ENCODE measurements around the gene TSPAN5. TPM values are rescaled to one million over a fixed set of nuclear protein-coding genes. Genes with fewer than 3 reads are reported as not detected.

Gene TSPAN5
- polyA plus RNA-seq, 1 donor from 2014 or later, result 18.8 TPM

DNA sequence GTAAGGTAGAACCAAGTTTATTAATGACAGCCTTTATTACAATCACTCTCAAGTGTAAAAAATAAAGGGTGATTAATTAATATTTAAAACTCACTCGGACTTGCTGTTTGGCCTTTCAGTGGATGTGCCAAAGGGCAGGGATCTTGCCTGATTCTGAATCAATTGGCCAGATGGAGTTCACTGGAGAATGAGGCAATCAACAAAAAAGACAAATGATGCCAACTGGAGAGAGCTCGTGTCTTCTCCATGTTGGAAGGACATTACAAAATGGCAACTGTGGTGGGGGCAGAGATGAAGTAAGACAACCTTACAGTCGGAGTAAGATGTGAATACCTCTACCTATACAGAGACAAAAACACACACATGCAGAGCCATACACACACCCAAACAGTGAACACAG is 188.0 kb downstream of the TSPAN5 start:
- Histone ChIP-seq H3K36me3 (ENCODE audit: insufficient read depth, low read length) (no peaks in the 10 kb centered on the region), H4K20me1 (ENCODE audit: insufficient read depth) (no peaks in the 10 kb centered on the region), H3K79me2 (replicated peaks; ENCODE audit: insufficient read depth, low read length) (no peaks in the 10 kb centered on the region), H3K27me3 (ENCODE audit: insufficient read depth, low read depth, low read length) (no peaks in the 10 kb centered on the region), H3K9me3 (ENCODE audit: low read length) (no peaks in the 10 kb centered on the region), H2AFZ (ENCODE audit: low read depth, low read length) (no peak overlapping the region), H3K9ac (ENCODE audit: low read length) (no peak overlapping the region), H3K9me2 (ENCODE audit: insufficient read depth, low read length) (no peaks in the 10 kb centered on the region), H3K4me3 (ENCODE audit: low read length) (no peak overlapping the region), H3K4me2 (ENCODE audit: low read length) (no peak overlapping the region), H3F3A (ENCODE audit: insufficient read depth, low read length, poor library complexity, severe bottlenecking) (no peaks in the 10 kb centered on the region), H3K27ac (ENCODE audit: low read length) (no peak overlapping the region)
- TF ChIP-seq EP300 (conservative IDR thresholded peaks at IDR 0.05; ENCODE audit: poor library complexity, severe bottlenecking) (no peak), EZH2 (IDR thresholded peaks at IDR 0.05; ENCODE audit: borderline replicate concordance, insufficient read depth, low read length, poor library complexity, severe bottlenecking) (no peak), RAD21 (conservative IDR thresholded peaks at IDR 0.05) (no peak), MXI1 (conservative IDR thresholded peaks at IDR 0.05; ENCODE audit: poor library complexity, severe bottlenecking) (no peak), SMC3 (conservative IDR thresholded peaks at IDR 0.05; ENCODE audit: poor library complexity) (no peak), TAF1 (IDR thresholded peaks at IDR 0.05; ENCODE audit: low read depth) (no peak), POLR2AphosphoS5 (IDR thresholded peaks at IDR 0.05) (no peak)
- TF ChIP-seq, protein P1, sequence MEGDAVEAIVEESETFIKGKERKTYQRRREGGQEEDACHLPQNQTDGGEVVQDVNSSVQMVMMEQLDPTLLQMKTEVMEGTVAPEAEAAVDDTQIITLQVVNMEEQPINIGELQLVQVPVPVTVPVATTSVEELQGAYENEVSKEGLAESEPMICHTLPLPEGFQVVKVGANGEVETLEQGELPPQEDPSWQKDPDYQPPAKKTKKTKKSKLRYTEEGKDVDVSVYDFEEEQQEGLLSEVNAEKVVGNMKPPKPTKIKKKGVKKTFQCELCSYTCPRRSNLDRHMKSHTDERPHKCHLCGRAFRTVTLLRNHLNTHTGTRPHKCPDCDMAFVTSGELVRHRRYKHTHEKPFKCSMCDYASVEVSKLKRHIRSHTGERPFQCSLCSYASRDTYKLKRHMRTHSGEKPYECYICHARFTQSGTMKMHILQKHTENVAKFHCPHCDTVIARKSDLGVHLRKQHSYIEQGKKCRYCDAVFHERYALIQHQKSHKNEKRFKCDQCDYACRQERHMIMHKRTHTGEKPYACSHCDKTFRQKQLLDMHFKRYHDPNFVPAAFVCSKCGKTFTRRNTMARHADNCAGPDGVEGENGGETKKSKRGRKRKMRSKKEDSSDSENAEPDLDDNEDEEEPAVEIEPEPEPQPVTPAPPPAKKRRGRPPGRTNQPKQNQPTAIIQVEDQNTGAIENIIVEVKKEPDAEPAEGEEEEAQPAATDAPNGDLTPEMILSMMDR (IDR thresholded peaks at IDR 0.05; ENCODE audit: poor library complexity, severe bottlenecking), result no peak
- TF ChIP-seq, protein P2, sequence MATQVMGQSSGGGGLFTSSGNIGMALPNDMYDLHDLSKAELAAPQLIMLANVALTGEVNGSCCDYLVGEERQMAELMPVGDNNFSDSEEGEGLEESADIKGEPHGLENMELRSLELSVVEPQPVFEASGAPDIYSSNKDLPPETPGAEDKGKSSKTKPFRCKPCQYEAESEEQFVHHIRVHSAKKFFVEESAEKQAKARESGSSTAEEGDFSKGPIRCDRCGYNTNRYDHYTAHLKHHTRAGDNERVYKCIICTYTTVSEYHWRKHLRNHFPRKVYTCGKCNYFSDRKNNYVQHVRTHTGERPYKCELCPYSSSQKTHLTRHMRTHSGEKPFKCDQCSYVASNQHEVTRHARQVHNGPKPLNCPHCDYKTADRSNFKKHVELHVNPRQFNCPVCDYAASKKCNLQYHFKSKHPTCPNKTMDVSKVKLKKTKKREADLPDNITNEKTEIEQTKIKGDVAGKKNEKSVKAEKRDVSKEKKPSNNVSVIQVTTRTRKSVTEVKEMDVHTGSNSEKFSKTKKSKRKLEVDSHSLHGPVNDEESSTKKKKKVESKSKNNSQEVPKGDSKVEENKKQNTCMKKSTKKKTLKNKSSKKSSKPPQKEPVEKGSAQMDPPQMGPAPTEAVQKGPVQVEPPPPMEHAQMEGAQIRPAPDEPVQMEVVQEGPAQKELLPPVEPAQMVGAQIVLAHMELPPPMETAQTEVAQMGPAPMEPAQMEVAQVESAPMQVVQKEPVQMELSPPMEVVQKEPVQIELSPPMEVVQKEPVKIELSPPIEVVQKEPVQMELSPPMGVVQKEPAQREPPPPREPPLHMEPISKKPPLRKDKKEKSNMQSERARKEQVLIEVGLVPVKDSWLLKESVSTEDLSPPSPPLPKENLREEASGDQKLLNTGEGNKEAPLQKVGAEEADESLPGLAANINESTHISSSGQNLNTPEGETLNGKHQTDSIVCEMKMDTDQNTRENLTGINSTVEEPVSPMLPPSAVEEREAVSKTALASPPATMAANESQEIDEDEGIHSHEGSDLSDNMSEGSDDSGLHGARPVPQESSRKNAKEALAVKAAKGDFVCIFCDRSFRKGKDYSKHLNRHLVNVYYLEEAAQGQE (IDR thresholded peaks at IDR 0.05; ENCODE audit: borderline replicate concordance), result no peak

DNA sequence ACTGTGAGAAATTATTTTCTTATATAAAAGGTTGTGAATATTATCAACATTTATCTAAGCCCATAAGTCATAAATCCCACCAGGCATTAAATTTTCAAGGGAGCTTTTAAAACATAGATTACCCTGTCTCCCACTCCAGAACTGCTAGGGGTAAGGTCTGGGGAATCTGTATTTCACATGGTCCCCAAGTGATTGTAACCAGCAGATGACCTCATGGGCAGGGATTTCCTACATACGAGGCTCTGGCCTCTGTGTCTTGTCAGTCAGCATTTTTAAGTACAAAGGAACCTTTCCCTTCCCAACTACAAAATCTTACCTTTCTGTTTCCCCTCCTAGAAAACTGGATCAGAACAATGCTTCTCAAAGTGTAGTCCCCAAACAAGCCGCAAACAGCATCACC is 188.6 kb downstream of the TSPAN5 start:
- no peaks in the 10 kb centered on the region for H3K36me3 ChIP-seq (ENCODE audit: insufficient read depth, low read length)
- no peak overlapping the region for H2AFZ ChIP-seq (ENCODE audit: low read depth, low read length)
- no peaks in the 10 kb centered on the region for H3K9me3 ChIP-seq (ENCODE audit: low read length)
- no peak overlapping the region for H3K4me3 ChIP-seq (ENCODE audit: low read length)
- no peaks in the 10 kb centered on the region for H3F3A ChIP-seq (ENCODE audit: insufficient read depth, low read length, poor library complexity, severe bottlenecking)
- TF ChIP-seq MXI1 (conservative IDR thresholded peaks at IDR 0.05; ENCODE audit: poor library complexity, severe bottlenecking) (no peak), EP300 (conservative IDR thresholded peaks at IDR 0.05; ENCODE audit: poor library complexity, severe bottlenecking) (no peak), EZH2 (IDR thresholded peaks at IDR 0.05; ENCODE audit: borderline replicate concordance, insufficient read depth, low read length, poor library complexity, severe bottlenecking) (no peak), TAF1 (IDR thresholded peaks at IDR 0.05; ENCODE audit: low read depth) (no peak), SMC3 (conservative IDR thresholded peaks at IDR 0.05; ENCODE audit: poor library complexity) (no peak), POLR2AphosphoS5 (IDR thresholded peaks at IDR 0.05) (no peak), RAD21 (conservative IDR thresholded peaks at IDR 0.05) (no peak)
- TF ChIP-seq, protein P2 (IDR thresholded peaks at IDR 0.05; ENCODE audit: borderline replicate concordance), result no peak
- TF ChIP-seq, protein P1 (IDR thresholded peaks at IDR 0.05; ENCODE audit: poor library complexity, severe bottlenecking), result no peak
- no peak overlapping the region for H3K27ac ChIP-seq (ENCODE audit: low read length)
- H3K79me2 ChIP-seq (replicated peaks; ENCODE audit: insufficient read depth, low read length), result no peaks in the 10 kb centered on the region
- no peak overlapping the region for H3K4me2 ChIP-seq (ENCODE audit: low read length)
- H3K27me3 ChIP-seq (ENCODE audit: insufficient read depth, low read depth, low read length), result no peaks in the 10 kb centered on the region
- no peaks in the 10 kb centered on the region for H3K9me2 ChIP-seq (ENCODE audit: insufficient read depth, low read length)
- no peaks in the 10 kb centered on the region for H4K20me1 ChIP-seq (ENCODE audit: insufficient read depth)
- no peak overlapping the region for H3K9ac ChIP-seq (ENCODE audit: low read length)

Data from neural cell (in vitro differentiated cells).